Muscle layer of colon (tissue), 2 donors: ENCODE results near the gene ESYT1.
A peak's percentile ranks its signal among the peaks of the same experiment; 100 is the strongest.

ENCODE experiments used
- H3K27ac ChIP-seq: one replicate; pipeline ENCODE4 v1.7.0; 2013; ENCODE audit warnings: low read depth, mild to moderate bottlenecking, low read length, moderate library complexity
- H3K27me3 ChIP-seq, 2 donors: one replicate each; pipeline ENCODE4 v1.7.0; 2013; ENCODE audit warnings: low read length in 2 of 2, mild to moderate bottlenecking in 2 of 2; ENCODE audit not compliant: insufficient read depth in 2 of 2, control insufficient read depth in 1 of 2
- H3K36me3 ChIP-seq: one replicate; pipeline ENCODE4 v1.7.0; 2013; ENCODE audit warnings: mild to moderate bottlenecking, low read length; ENCODE audit not compliant: insufficient read depth
- H3K4me1 ChIP-seq: one replicate; pipeline ENCODE4 v1.7.0; 2013; ENCODE audit warnings: mild to moderate bottlenecking, low read length; ENCODE audit not compliant: insufficient read depth
- H3K4me3 ChIP-seq, 2 donors: one replicate each; pipeline ENCODE4 v1.7.0; 2013; ENCODE audit warnings: low read length in 2 of 2, low read depth in 1 of 2, mild to moderate bottlenecking in 1 of 2, moderate library complexity in 1 of 2
- H3K9ac ChIP-seq: one replicate; pipeline ENCODE4 v1.7.0; 2013; ENCODE audit warnings: low read length
- H3K9me3 ChIP-seq: one replicate; pipeline ENCODE4 v1.7.0; 2013; ENCODE audit warnings: mild to moderate bottlenecking, low read length
- donor health status: abdominal sarcoma.
- donor health status: Adenocarcinoma of cecum.

Gene ESYT1, protein sequence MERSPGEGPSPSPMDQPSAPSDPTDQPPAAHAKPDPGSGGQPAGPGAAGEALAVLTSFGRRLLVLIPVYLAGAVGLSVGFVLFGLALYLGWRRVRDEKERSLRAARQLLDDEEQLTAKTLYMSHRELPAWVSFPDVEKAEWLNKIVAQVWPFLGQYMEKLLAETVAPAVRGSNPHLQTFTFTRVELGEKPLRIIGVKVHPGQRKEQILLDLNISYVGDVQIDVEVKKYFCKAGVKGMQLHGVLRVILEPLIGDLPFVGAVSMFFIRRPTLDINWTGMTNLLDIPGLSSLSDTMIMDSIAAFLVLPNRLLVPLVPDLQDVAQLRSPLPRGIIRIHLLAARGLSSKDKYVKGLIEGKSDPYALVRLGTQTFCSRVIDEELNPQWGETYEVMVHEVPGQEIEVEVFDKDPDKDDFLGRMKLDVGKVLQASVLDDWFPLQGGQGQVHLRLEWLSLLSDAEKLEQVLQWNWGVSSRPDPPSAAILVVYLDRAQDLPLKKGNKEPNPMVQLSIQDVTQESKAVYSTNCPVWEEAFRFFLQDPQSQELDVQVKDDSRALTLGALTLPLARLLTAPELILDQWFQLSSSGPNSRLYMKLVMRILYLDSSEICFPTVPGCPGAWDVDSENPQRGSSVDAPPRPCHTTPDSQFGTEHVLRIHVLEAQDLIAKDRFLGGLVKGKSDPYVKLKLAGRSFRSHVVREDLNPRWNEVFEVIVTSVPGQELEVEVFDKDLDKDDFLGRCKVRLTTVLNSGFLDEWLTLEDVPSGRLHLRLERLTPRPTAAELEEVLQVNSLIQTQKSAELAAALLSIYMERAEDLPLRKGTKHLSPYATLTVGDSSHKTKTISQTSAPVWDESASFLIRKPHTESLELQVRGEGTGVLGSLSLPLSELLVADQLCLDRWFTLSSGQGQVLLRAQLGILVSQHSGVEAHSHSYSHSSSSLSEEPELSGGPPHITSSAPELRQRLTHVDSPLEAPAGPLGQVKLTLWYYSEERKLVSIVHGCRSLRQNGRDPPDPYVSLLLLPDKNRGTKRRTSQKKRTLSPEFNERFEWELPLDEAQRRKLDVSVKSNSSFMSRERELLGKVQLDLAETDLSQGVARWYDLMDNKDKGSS

DNA sequence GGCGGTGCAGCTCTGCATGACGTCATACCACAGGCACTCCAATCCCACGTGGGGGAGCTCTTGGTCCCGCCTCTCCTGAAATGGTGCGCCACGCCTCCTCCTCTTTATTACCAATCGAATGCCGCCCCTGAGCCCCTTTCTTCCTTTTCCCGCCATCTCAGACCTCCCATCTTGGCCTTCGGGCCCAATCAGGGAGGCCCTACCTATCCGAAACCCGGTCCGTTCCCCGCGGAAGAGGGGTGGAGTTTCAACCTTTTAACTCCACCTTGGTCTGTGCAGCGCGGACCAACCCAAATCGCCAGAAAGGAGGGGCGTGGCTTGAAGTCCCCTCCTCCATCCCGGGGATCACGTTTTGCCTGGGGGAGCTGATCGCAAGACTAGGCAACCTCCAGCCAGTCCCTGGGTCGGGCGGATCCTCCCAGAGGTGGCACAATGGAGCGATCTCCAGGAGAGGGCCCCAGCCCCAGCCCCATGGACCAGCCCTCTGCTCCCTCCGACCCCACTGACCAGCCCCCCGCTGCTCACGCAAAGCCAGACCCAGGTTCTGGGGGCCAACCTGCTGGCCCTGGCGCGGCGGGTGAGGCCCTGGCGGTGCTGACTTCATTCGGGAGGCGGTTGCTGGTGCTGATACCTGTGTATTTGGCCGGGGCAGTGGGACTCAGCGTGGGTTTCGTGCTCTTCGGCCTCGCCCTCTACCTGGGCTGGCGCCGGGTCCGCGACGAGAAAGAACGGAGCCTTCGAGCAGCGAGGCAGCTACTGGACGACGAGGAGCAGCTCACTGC lies at the start of gene ESYT1:
Gene ESYT1, plus strand, starts transcription at position 380 of the 782 bp plus-strand sequence. Its CDS starts 53 bp downstream, at position 433.
- no peaks in the 10 kb centered on the region for H3K9me3 ChIP-seq
- peaks cover 33% of the 10 kb centered on the region for H3K4me1 ChIP-seq
- no peaks in the 10 kb centered on the region for H3K27me3 ChIP-seq
- peak within 1 kb of the TSS; percentile 92 for H3K27ac ChIP-seq
- peaks cover 26% of the 10 kb centered on the region for H3K36me3 ChIP-seq
- H3K4me3 ChIP-seq = peak within 1 kb of the TSS; percentile 66 to 91
- H3K9ac ChIP-seq = peak within 1 kb of the TSS; percentile 83

DNA sequence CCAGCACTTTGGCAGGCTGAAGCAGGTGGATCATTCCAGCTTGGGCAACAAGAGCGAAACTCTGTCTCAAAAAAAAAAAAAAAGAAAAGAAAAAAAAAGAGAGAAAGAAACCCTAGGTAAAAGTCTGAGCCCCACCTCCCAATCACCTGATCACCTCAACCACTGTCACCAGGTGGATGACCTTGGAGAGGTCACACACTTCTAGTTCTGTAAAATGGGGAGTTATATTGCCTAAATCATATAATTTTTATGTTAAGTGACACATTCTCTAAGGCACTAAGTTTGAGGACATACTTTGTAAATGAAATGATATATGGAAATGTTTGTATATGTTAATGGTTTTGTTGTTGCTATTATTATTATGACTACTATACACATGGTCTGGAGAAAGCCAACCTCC lies 49.6 kb upstream of the ESYT1 start:
- Histone ChIP-seq H3K4me3 (no peak overlapping the region), H3K9ac (no peak overlapping the region), H3K9me3 (no peaks in the 10 kb centered on the region), H3K36me3 (no peaks in the 10 kb centered on the region), H3K4me1 (peaks cover 9% of the 10 kb centered on the region), H3K27me3 (peaks cover 0 to 12% of the 10 kb centered on the region in 2 donors), H3K27ac (no peak overlapping the region)

DNA sequence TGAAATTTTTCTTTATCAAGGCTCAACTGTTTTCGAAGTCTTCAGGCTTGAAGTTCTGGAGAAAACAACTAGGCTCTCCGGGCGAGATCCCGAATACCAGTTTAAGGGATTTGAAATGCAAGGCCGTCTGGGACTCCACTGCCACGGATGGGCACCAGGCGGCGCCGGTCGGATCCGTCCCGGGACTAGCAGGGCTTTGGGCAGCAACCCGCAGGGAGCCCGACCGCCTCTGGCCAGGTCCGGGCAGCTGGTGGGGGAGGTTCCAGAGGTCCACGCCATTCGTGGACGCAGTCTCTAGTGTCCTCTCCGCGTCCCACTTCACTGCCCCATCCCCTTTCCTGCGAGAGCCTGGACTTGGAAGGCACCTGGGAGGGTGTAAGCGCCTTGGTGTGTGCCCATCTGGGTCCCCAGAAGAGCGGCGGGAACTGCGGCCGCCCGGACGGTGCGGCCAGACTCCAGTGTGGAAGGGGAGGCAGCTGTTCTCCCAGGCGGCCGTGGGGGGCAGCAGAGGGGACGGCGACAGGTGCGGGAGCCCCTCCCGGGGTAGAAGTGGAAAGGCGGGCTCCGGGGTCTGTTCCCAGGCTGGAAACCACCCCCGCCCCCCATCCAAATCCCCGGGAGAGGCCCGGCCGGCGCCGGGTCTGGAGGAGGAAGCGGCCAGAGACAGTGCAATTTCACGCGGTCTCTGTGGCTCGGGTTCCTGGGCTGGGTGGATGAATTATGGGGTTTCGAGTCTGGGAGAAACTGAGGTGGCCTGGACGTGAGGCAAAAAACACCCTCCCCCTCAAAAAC lies 48.9 kb upstream of the ESYT1 start:
- Histone ChIP-seq H3K9ac (no peak overlapping the region), H3K4me3 (peak overlapping the region; percentile 55 to 59), H3K27me3 (peaks cover 0 to 12% of the 10 kb centered on the region in 2 donors), H3K9me3 (no peaks in the 10 kb centered on the region), H3K27ac (no peak overlapping the region), H3K4me1 (peaks cover 9% of the 10 kb centered on the region), H3K36me3 (no peaks in the 10 kb centered on the region)

DNA sequence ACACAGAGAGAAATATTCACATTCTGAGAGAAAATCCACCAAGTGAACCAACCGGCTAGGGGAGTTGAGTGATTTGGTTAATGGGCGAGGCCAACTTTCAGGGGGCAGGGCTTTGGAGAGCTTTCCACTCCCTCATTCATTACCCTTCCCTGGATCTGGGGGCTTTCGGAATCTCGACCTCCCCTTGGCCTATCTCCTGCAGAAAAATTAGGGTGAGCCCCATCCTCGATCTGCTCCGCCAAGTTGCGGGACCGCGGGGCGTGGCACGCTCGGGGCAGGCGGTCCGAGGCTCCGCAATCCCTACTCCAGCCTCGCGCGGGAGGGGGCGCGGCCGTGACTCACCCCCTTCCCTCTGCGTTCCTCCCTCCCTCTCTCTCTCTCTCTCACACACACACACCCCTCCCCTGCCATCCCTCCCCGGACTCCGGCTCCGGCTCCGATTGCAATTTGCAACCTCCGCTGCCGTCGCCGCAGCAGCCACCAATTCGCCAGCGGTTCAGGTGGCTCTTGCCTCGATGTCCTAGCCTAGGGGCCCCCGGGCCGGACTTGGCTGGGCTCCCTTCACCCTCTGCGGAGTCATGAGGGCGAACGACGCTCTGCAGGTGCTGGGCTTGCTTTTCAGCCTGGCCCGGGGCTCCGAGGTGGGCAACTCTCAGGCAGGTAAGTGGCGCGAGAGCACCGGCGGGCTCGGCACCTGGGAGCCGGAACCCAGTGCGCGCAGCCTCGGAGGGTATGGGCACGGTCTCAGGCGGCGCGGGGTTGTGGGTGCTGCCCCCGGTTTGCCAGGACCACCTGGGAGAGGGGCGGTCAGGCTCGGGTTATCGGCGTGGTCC lies 48.1 kb upstream of the ESYT1 start, which contains the start of gene ERBB3:
Gene ERBB3, plus strand, starts transcription at position 443 of the 833 bp plus-strand sequence. Its CDS starts 136 bp downstream, at position 579.
- H3K36me3 ChIP-seq = no peaks in the 10 kb centered on the region
- no peak within 1 kb of the TSS for H3K27ac ChIP-seq
- no peaks in the 10 kb centered on the region for H3K9me3 ChIP-seq
- peaks cover 0 to 12% of the 10 kb centered on the region in 2 donors for H3K27me3 ChIP-seq
- H3K4me1 ChIP-seq = peaks cover 9% of the 10 kb centered on the region
- peak within 1 kb of the TSS; percentile 55 to 59 for H3K4me3 ChIP-seq
- H3K9ac ChIP-seq = no peak within 1 kb of the TSS

DNA sequence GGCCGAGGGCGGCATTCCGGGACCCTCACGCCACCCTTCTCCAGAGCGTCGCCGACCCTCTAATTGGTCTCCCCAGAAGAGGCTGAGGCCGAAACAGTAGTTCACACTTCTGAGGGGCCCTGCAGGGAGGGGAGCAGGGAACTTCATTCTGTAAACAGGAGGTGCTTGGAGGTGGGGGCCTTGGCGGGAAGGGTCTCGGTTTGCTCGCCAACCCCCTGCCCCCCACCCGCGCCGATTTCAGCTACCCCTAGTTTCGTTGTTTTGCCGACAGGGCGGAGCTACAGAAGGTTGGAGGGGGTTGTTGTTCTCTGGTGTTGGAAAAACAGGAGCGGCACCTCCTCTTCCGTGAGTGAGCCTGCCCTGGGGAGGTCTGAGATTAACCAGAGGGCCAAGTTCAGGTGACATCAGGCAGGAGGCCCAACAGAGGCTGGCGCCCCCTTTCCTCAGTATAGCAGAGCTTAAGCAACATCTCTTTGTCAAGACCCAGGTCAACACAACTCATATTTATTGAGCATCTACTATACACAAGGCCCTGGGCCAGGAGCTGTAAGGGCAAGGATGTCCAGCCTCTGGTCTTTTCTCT lies 47.4 kb upstream of the ESYT1 start:
- Histone ChIP-seq H3K36me3 (no peaks in the 10 kb centered on the region), H3K4me1 (peaks cover 9% of the 10 kb centered on the region), H3K9ac (no peak overlapping the region), H3K4me3 (peak overlapping the region; percentile 55 to 59), H3K27me3 (peaks cover 0 to 12% of the 10 kb centered on the region in 2 donors), H3K9me3 (no peaks in the 10 kb centered on the region), H3K27ac (no peak overlapping the region)

DNA sequence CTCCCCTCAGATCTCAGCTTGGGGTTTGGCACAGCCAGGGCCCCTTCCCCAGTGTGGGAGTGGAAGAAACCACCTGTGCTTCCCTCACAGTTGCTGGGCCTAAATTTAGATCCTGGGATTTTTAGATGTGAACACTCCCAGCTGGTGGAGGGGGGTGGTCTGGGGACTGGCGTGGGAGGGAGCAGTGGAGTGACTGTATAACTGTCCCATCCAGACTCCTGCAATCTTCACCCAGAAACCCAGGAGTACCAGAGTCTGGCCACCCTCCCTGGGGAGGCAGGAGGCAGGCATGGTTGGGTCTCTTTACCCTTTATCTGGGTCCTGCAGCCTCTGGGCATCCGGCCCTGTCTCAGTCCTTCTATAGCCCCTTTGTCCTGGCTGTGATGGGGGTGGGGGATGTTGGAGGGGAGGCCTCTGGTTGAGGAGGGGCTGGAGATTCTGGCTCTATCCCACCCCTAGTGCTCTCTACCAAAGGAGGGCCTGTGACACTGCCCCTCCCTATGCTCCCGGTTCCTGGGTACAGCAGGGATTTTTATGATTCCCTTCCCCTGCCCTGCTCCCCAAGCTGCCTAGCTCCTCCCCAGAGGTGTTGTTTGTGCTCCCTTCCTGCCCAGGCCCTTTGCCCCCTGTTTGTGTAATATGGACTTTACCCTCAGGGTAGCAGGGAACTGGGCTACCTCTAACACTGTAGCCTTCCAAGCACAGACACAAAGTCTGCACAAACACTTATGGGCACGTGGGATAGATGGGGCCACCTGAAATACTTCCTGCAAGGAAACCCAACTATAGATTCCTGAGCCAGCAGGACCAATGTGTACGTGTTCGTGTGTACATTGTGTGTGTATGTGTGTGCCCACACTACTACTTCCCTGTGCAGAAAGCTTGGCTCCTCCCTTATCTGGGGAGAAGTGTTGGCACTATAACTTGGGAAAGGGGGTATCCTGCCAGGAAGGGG lies 46.4 kb upstream of the ESYT1 start:
- H3K36me3 ChIP-seq = no peaks in the 10 kb centered on the region
- no peak overlapping the region for H3K9ac ChIP-seq
- peaks cover 0 to 12% of the 10 kb centered on the region in 2 donors for H3K27me3 ChIP-seq
- no peak overlapping the region for H3K27ac ChIP-seq
- no peaks in the 10 kb centered on the region for H3K9me3 ChIP-seq
- H3K4me1 ChIP-seq = peaks cover 9% of the 10 kb centered on the region
- no peak overlapping the region for H3K4me3 ChIP-seq

DNA sequence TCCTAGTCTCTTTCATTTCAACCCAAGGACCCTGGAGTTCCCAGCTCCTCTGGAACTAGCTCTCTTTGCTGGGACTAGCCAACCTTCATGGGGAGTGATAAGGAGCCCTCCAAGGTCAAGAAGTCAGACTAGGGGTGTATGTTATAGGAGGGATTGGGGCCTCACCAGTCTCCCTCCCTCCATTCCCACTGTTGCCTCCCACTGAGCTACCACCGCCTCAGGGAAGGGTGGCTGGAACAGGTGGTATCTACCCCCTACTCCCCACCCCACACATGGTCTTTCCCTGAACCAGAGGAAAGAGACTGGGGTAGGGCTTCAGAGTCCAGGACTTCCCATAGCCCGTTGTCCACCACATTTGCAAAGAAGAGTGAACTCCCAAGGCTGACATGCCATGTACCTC lies 45.7 kb upstream of the ESYT1 start:
- H3K27me3 ChIP-seq = peaks cover 0 to 12% of the 10 kb centered on the region in 2 donors
- H3K9me3 ChIP-seq = no peaks in the 10 kb centered on the region
- H3K4me1 ChIP-seq = peaks cover 9% of the 10 kb centered on the region
- no peak overlapping the region for H3K9ac ChIP-seq
- H3K27ac ChIP-seq = no peak overlapping the region
- no peaks in the 10 kb centered on the region for H3K36me3 ChIP-seq
- H3K4me3 ChIP-seq = no peak overlapping the region

DNA sequence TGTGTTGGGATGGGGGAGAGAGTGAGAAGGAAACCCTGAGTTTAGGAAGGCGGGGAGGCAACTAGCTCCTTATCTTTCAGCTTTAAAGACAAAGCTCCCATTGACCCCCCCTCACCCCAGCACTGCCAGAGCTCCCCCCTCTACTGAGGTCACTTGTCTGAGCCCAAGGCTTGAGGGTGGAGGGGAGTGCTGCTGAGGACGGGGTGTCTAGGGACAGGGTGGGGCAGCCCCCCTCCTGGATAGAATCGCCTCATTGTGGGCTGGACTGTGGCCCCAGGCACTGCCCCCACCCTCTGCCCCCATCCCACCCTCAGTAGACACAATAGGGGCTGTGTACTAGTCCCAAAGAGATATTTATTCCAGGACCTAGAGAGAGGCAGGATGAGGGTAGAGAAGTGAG lies 45.1 kb upstream of the ESYT1 start:
- peaks cover 9% of the 10 kb centered on the region for H3K4me1 ChIP-seq
- no peaks in the 10 kb centered on the region for H3K9me3 ChIP-seq
- H3K4me3 ChIP-seq = no peak overlapping the region
- no peak overlapping the region for H3K27ac ChIP-seq
- peaks cover 0 to 12% of the 10 kb centered on the region in 2 donors for H3K27me3 ChIP-seq
- H3K36me3 ChIP-seq = no peaks in the 10 kb centered on the region
- H3K9ac ChIP-seq = no peak overlapping the region
